Left ventricle myocardium inferior (tissue), 1 donor: Measurements from ENCODE around the gene DNAJC24. TPM values are rescaled to one million over a fixed set of nuclear protein-coding genes. Genes with fewer than 3 reads are reported as not detected.
A peak's percentile ranks its signal among the peaks of the same experiment; 100 is the strongest.

Experiments
- DNase-seq: peaks from one replicate; pipeline ENCODE4 v3.0.0-alpha.2; 2020
- H3K27ac ChIP-seq: fragments of 200-600 bp; replicated peaks from 2 replicates; pipeline ENCODE4 v1.8.0; 2021
- H3K27me3 ChIP-seq: fragments of 200-600 bp; 2 replicates; pipeline ENCODE4 v1.8.0; 2021; ENCODE audit warnings: low read depth
- H3K36me3 ChIP-seq: fragments of 200-600 bp; 2 replicates; pipeline ENCODE4 v1.8.0; 2021
- H3K4me1 ChIP-seq: fragments of 200-600 bp; 2 replicates; pipeline ENCODE4 v1.8.0; 2021
- H3K4me3 ChIP-seq: fragments of 200-600 bp; 2 replicates; pipeline ENCODE4 v1.8.0; 2021; ENCODE audit warnings: mild to moderate bottlenecking, moderate library complexity
- H3K9me3 ChIP-seq: fragments of 200-600 bp; replicated peaks from 2 replicates; pipeline ENCODE4 v1.8.0; 2021
- intact Hi-C: fragments of 100-400 bp; cut with micrococcal nuclease; formaldehyde crosslinking; loops from one replicate; pipeline ENCODE4 v1.11.0; 2022
- total RNA-seq: library from RNA; stranded (reverse); fragmentation: NEBNext Ultra II Directional; extraction: Animal tissue kit (Norgen Biotek cat#: 25700); gene quantifications from one replicate; pipeline ENCODE4 v1.2.1, GENCODE V29; 2021
- TF ChIP-seq, protein P1 (sequence below): fragments of 200-600 bp; IDR thresholded peaks from 2 replicates; pipeline ENCODE4 v1.8.0; 2021; ENCODE audit warnings: antibody characterized with exemption, mild to moderate bottlenecking, borderline replicate concordance
- donor health status: DM: no; HTN: yes; CAD: no; lungs with severe emphysema.

Gene DNAJC24
- total RNA-seq, 1 donor from 2014 or later: 22.9 TPM

DNA sequence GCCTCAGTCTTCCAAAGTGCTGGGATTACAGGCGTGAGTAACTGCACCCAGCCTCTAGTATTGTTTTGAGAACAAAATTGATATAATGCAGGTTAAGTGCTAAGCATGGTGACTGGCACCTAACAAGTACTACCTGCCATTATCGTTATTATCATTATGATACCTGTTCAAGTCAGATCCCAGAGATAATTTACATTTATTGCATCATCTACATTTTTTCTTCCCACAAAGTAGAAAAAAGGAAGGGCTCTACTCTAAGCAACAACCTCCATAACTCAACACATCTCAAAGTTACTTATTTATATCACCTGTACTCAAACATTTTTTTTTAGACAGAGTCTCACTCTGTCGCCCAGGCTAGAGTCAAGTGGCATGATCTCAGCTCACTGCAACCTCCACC is 42.2 kb upstream of the DNAJC24 start:
- intact Hi-C loops: no loop called here
- H3K9me3 ChIP-seq: peaks cover 6% of the 10 kb centered on the region
- no peak for DNase-seq
- no peak overlapping the region for H3K4me3 ChIP-seq
- no peaks in the 10 kb centered on the region for H3K27me3 ChIP-seq
- no peak overlapping the region for H3K27ac ChIP-seq
- TF ChIP-seq, protein P1, sequence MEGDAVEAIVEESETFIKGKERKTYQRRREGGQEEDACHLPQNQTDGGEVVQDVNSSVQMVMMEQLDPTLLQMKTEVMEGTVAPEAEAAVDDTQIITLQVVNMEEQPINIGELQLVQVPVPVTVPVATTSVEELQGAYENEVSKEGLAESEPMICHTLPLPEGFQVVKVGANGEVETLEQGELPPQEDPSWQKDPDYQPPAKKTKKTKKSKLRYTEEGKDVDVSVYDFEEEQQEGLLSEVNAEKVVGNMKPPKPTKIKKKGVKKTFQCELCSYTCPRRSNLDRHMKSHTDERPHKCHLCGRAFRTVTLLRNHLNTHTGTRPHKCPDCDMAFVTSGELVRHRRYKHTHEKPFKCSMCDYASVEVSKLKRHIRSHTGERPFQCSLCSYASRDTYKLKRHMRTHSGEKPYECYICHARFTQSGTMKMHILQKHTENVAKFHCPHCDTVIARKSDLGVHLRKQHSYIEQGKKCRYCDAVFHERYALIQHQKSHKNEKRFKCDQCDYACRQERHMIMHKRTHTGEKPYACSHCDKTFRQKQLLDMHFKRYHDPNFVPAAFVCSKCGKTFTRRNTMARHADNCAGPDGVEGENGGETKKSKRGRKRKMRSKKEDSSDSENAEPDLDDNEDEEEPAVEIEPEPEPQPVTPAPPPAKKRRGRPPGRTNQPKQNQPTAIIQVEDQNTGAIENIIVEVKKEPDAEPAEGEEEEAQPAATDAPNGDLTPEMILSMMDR: no peak
- H3K4me1 ChIP-seq: no peaks in the 10 kb centered on the region
- no peaks in the 10 kb centered on the region for H3K36me3 ChIP-seq

- DNase-seq: no peak
- intact Hi-C loops: no loop called here
- no peak overlapping the region for H3K4me3 ChIP-seq
- no peaks in the 10 kb centered on the region for H3K4me1 ChIP-seq
- TF ChIP-seq, protein P1: no peak
- H3K27me3 ChIP-seq: no peaks in the 10 kb centered on the region
- H3K27ac ChIP-seq: no peak overlapping the region
- H3K9me3 ChIP-seq: peaks cover 6% of the 10 kb centered on the region
- H3K36me3 ChIP-seq: no peaks in the 10 kb centered on the region
These were observed 41.0 kb upstream of the DNAJC24 start for GRCh38 chr11:31328697-31329096.

DNA sequence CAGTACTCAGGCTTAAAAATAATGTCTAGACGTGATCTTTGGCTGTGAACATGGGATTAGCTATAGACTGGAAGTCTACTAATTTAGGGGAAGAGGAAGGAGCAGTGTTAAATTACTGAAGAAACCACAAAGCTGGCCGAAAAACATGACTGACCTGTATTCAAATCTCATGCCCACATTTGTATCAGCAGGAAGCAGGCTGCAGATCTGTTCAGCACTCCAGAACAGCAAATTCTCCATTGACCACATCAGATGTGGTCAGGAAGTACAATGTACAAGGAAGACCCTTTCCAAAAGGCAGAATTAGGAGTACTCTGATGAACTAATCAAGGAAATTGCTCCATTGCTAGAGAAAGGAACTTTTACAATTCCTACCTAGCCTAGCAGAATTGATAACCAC is 31.9 kb upstream of the DNAJC24 start:
- Histone ChIP-seq H3K36me3 (no peaks in the 10 kb centered on the region), H3K27me3 (peaks cover 16% of the 10 kb centered on the region), H3K4me3 (no peak overlapping the region), H3K27ac (no peak overlapping the region), H3K4me1 (no peaks in the 10 kb centered on the region), H3K9me3 (peaks cover 8% of the 10 kb centered on the region)
- DNase-seq: no peak
- intact Hi-C loops: no loop called here
- TF ChIP-seq, protein P1: no peak

DNA sequence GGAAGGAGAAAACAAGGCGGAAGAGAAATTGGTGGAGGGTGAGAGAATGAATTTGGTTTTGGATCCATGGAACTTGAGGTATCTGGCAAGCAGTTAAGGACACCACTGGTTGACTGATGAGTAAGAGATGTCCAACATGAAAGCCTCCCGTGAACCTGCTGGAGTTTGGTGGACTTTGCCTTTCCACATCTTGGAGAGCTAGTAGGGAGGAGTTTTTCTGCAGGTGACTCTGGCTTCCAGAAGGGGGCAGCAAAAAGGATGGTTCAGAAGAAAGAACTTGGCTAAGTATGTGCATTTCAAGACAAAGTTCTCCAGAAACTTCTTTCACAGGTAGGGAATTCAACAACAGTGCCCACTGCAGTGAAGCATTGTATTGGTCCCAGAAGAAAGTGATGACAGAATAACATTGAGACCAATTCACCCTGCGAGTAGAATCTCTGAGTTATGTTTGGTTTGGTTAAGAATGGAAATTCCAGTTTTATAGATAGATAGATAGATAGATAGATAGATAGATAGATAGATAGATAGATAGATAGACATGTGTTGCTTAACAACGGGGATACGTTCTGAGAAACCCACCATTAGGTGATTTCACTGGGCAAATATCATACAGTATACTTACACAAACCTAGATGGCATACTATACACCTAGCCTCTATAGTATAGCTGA is 28.6 kb upstream of the DNAJC24 start:
- no peak for DNase-seq
- Histone ChIP-seq H3K27ac (no peak overlapping the region), H3K9me3 (no peaks in the 10 kb centered on the region), H3K4me1 (no peaks in the 10 kb centered on the region), H3K4me3 (no peak overlapping the region), H3K27me3 (peaks cover 16% of the 10 kb centered on the region), H3K36me3 (no peaks in the 10 kb centered on the region)
- intact Hi-C loops: no loop called here
- TF ChIP-seq, protein P1: peak; percentile 48

DNA sequence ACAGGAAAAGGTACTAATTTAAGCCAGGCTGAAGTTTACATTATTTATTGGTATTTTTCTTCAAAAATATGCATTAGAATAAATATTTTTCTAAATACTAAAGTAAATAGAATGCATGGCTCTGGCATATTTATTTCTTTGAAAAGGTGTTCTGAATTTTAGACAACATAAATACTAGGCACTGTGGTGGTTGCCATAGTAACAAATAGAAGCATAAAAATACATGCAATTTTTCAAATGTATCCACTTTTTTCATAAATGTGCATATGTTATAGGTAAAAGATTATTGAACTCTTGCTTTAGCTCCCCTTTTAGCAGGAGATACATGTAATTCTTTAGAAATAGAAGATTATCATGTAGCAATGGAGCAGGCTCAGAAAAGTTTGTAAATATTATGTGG is 18.5 kb upstream of the DNAJC24 start:
- no peak overlapping the region for H3K4me3 ChIP-seq
- H3K27ac ChIP-seq: no peak overlapping the region
- H3K4me1 ChIP-seq: no peaks in the 10 kb centered on the region

More for the DNA sequence above, 18.5 kb upstream of the DNAJC24 start:
- H3K27me3 ChIP-seq: no peaks in the 10 kb centered on the region
- no peak for DNase-seq
- H3K36me3 ChIP-seq: no peaks in the 10 kb centered on the region
- intact Hi-C loops: no loop called here
- TF ChIP-seq, protein P1: no peak
- H3K9me3 ChIP-seq: peaks cover 5% of the 10 kb centered on the region
